Activated T-helper 2 cell treated with anti-CD3 and anti-CD28 coated beads, Interferon-gamma antibody, Interleukin-2, Interleukin-4, amounts not matched to agents 10 μg/mL and 5 μg/mL and 100 μg/mL, durations not matched to agents 14 hours and 24 hours and 36 hours (primary cell): ENCODE results near the gene SEMA3F. TPM values are rescaled to one million over a fixed set of nuclear protein-coding genes. Genes with fewer than 3 reads are reported as not detected.

ENCODE experiments used
- DNase-seq: peaks from one replicate; pipeline ENCODE4 v3.0.0; 2021; ENCODE audit warnings: low spot score
- H3K27ac Mint-ChIP-seq: one replicate; pipeline ENCODE4 v1.8.0; 2021; ENCODE audit warnings: mixed read lengths
- H3K27me3 Mint-ChIP-seq: one replicate; pipeline ENCODE4 v1.8.0; 2021; ENCODE audit warnings: low read depth, mixed read lengths
- H3K36me3 Mint-ChIP-seq: one replicate; pipeline ENCODE4 v1.8.0; 2021; ENCODE audit warnings: low read depth, mixed read lengths
- H3K4me1 Mint-ChIP-seq: one replicate; pipeline ENCODE4 v1.8.0; 2021; ENCODE audit warnings: low read depth, mixed read lengths
- H3K4me3 Mint-ChIP-seq: one replicate; pipeline ENCODE4 v1.8.0; 2021; ENCODE audit warnings: low read depth, mild to moderate bottlenecking, moderate library complexity, mixed read lengths
- H3K9me3 Mint-ChIP-seq: one replicate; pipeline ENCODE4 v1.8.0; 2021; ENCODE audit warnings: mixed read lengths
- intact Hi-C: fragments of 100-400 bp; cut with micrococcal nuclease; formaldehyde crosslinking; loops from one replicate; pipeline ENCODE4 v1.15.1; 2023
- total RNA-seq: library from RNA; stranded (reverse); gene quantifications from 2 replicates; pipeline ENCODE4 v1.2.3, GENCODE V29; 2022

The SEMA3F gene
- total RNA-seq, 1 donor from 2014 or later = 0.21 TPM

DNA sequence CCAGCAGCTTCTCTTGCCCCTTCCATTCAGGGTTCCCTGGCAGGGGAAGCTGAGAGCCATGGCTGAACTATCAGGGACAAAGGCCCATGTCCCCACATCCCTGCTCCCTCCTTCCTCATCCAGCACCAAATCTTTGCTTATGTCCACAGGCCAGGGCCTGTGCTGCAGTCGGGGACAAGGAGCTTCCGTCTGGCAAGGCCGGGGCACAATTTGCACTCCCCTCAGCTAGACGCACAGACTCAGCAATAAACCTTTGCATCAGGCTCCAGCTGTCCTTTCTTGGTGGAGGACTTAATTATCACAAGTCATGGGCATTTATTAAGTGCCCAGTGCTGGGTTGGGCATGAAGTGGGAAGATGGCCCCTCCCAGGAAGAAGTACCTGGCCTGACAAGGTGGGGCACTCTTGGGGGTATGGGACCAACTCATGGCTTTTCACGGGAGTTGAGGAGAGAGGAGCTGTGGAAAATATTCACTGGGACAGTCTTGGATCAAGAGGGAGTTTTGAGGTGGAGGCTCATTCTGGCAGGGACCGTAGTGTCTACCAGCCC is 41.2 kb downstream of the SEMA3F start:
- Mint-ChIP-seq H3K27me3 (peaks cover 24% of the 10 kb centered on the region), H3K36me3 (no peaks in the 10 kb centered on the region)
- intact Hi-C loops = loop anchor here (10.0 kb wide), 1 partner anchor 348 kb away; no protein-coding TSS in a partner anchor

DNA sequence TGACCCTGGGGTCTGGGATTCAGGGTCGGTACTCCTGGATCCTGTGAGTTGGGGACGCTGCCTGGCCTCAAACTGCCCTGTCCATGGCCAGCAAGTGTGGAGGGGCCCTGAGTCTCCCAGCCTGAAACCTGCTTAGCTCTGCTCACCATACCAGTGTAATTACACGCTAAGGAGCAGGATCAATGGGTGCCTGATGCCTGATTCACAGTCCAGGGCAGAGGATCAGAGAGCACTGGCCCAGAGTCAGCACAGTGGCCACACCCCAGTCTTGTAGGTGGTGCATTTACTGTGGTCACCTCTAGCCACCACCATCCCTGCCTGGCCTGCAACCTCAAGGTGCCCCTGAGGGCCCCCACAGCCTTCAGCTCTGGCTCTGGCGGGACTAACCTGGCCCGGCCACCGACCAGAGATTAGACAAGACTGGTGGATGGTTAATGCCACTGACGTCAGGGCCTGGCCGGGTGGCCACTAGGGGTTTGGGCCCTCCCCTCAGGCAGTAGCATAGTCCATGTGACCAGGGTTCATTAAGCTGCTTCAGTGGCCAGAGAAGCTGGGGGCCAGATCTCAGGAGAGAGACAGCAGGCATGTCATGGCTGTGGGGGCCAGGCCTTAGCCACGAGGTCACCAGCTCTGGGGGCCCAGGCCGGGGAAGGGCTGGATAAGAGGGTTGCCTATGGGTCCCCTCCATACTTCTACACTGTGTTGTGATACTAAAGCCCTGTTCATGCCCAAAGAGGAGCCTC is 46.6 kb downstream of the SEMA3F start:
- no peaks in the 10 kb centered on the region for H3K36me3 Mint-ChIP-seq
- intact Hi-C loops = no loop called here
- peaks cover 31% of the 10 kb centered on the region for H3K27me3 Mint-ChIP-seq
- H3K9me3 Mint-ChIP-seq = no peaks in the 10 kb centered on the region
- no peak overlapping the region for H3K4me3 Mint-ChIP-seq
- no peaks in the 10 kb centered on the region for H3K4me1 Mint-ChIP-seq
- no peak overlapping the region for H3K27ac Mint-ChIP-seq
- DNase-seq = no peak

More for the DNA sequence above, 41.2 kb downstream of the SEMA3F start:
- Mint-ChIP-seq H3K4me1 (peaks cover 2% of the 10 kb centered on the region), H3K9me3 (no peaks in the 10 kb centered on the region), H3K27ac (no peak overlapping the region), H3K4me3 (no peak overlapping the region)
- DNase-seq = no peak

DNA sequence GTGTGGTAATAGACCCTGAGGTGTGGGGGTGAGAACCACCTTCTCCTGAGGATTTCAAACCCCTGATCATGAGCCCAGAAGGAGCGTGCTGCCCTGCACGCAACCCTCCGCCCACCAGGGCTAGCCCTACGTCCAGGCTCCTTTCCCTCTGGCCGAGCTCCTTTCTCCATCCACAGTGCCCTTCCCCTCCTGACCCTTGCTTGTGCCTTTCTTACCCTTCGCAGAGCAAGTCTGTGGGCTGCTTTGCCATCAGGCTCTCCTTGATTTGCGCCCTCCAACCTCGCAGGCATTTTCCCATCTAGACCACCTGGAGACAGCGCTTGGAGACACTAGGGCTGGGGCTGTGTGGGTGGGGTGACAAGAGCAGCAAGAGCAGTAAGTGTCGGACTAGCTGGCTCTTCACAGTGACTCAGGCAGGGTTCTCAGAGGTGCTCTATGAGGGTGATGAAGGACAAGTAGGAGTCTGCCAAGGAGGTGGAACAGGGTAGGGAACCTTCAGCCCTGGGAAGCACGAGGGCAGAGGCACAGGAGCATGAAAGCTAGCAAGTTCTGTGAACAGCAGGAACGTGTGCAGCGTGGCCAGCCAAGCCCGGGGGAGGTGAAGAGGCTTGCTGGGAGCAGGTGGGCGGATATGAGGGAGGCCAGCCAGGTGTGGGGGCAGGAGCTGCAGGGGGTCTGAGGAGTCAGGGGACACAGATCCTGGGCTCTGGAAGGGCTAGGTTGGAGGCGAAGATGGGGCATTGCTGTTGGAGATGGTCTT is 47.4 kb downstream of the SEMA3F start:
- Mint-ChIP-seq H3K36me3 (no peaks in the 10 kb centered on the region), H3K27me3 (peaks cover 37% of the 10 kb centered on the region), H3K27ac (no peak overlapping the region), H3K4me3 (no peak overlapping the region), H3K4me1 (no peaks in the 10 kb centered on the region), H3K9me3 (no peaks in the 10 kb centered on the region)
- intact Hi-C loops = no loop called here
- DNase-seq = no peak

DNA sequence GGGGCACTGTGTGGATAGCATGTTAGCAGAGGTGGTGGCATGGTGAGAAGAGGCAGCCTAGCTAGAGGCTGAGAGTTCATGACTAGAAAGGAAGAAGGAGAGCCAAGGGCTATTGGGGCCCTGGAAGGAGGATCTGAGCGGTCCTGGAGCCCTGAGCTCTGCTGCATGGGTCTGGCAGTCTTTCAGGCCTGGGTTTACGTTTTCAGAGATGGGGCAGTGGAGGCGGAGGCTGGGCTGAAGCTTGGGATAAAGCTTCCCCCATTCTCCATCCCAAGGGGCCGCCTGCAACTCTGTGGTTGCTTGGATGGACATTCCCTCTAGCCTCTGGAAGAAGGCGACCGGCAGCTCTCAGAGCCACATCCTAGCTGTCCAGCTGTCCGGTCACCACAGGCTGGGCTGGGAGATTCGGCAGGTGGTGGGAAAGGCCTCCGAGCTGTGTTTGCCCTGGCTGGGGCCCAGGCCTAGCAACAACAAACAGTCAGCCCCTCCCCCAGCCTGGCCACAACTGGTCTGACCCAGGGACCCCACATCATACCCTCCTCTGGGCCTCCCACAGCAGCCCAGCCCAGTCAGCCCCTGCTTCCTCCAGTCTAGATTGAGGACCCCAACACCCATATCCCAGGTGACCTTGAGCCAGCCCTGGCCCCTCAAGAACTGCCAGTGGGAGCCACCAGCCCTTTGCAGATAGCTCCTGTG is 48.1 kb downstream of the SEMA3F start:
- Mint-ChIP-seq H3K9me3 (no peaks in the 10 kb centered on the region), H3K27ac (no peak overlapping the region), H3K36me3 (no peaks in the 10 kb centered on the region), H3K27me3 (peaks cover 38% of the 10 kb centered on the region), H3K4me1 (no peaks in the 10 kb centered on the region), H3K4me3 (no peak overlapping the region)
- no peak for DNase-seq
- intact Hi-C loops = no loop called here

DNA sequence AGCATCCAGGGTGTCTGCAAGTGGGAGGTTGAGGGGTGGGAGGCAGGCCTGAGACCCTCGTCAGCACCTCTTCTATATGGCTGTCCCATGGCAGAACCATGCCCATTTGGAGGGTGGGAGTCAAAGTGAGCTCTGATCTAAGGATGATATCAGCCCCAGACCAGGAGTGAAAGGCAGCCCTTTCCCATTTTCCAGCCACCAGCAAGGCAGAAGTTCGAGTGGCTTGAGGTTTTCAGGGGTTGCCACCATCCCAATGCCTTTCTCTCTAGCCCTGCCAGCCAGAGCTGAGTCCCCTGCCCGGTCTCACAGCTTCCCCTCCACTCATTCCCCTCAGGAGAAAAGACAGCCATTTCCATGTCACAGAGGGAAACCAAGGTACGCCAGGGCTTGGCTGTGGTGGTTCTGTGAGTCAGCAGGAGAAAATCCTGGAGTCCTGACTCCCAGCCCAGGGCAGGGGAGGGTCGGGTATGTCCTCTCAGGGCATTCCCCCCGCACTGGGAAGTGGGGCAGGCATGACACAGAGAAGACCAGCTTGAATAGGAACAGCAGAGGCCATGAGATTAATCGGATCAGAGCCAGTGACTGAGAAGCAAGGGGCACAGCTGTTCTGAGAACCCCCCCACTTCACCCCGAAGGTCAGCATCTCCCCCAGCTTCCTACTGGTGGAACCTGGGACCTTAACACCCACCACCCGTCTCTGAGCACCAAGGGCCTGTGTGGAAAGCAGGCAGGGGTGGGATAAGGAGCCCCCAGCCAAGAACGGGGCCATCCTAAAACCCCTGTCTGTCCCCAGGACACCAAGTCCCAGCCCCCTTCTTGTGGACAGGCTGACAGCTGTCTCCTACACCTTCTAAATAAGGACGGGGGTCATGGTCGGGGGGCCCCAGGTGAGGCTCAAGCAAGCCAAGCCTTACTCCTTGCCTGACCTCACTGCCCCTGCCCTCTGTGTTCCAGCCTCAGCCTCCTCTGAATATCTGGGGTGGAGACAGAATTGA is 49.0 kb downstream of the SEMA3F start:
- no peaks in the 10 kb centered on the region for H3K9me3 Mint-ChIP-seq
- peaks cover 42% of the 10 kb centered on the region for H3K27me3 Mint-ChIP-seq
- H3K4me1 Mint-ChIP-seq = no peaks in the 10 kb centered on the region
- H3K27ac Mint-ChIP-seq = no peak overlapping the region
- DNase-seq = no peak
- H3K36me3 Mint-ChIP-seq = no peaks in the 10 kb centered on the region
- intact Hi-C loops = no loop called here
- H3K4me3 Mint-ChIP-seq = no peak overlapping the region

DNA sequence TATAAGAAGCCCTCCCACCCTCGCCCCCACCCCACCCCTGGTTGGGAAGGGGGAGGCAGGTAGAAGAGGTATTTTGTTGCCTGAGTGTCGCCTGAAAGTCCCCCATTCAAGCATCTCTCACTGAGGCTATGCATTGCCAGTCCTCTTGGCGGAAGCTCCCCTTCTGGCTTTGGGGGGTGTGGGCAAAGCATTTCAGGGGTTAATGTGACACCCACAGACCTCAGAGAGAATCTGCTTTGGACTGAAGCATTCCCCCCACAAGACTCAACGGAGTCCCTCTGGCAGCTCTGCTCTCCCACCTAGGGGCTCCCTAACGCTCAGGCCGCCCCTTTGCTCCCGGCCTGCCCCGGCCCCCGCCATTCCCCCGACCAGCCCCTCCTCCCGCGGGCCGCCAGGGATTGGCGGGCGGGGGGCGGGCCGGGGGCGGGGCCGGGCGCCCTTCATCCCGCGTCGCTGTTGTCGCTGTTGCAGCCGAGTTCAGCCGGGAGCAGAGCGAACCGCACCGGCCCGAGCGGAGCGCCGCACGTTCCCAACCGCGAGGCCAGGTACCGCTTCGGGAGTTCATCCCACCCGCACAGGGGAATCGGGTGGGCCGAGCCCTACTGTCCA is 49.8 kb downstream of the SEMA3F start, which contains the start of gene SLC38A3:
TSS of gene SLC38A3 (plus strand) at position 468 of the 609 bp plus-strand sequence. CDS start 8,929 bp downstream, outside the sequence.
- intact Hi-C loops = no loop called here
- H3K9me3 Mint-ChIP-seq = no peaks in the 10 kb centered on the region
- no peak for DNase-seq
- H3K27ac Mint-ChIP-seq = no peak within 1 kb of the TSS
- no peak within 1 kb of the TSS for H3K4me3 Mint-ChIP-seq
- H3K27me3 Mint-ChIP-seq = peaks cover 40% of the 10 kb centered on the region
- H3K4me1 Mint-ChIP-seq = no peaks in the 10 kb centered on the region
- no peaks in the 10 kb centered on the region for H3K36me3 Mint-ChIP-seq

DNA sequence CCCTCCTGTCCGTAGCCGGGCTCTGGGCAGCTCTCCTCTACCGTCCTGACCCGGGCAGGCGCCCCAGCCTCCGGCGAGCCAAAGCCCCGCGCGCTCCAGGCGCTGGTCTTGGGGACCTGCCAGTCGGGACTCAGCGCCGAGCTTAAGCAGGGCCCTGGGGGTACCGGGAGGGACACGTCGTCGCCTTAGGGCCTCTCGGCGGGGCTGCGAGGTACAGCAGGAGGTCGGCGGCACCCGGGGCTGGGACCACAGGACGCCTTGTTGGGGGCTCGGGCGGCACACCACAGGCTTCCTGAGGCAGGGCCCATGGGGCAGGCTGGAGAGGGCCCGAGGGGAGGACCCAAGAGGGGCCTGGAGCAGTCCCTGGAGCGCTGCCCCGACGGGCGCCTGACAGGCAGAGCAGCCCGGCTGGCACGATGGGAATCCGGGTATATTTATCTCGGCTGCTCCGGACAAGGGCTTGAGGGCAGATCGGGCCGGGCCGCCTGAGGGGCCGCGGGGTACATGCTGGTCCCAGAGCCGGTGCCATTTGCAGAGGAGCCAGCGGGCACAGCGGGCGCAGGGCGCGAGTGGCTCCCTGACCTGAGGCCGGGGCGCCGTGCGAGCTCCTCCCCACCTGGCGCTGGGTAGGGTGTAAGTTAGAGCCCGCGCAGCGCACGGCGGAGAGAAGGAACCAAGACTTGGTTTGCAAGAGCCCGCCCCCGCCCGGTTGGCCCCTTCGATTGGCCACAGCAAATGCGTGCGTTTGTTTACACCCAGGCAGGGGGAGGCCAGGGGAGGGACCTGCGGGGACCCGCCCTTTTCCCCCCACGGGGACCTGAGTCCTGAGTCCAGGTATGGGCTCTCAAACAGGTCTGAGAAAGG is 50.5 kb downstream of the SEMA3F start:
- peaks cover 40% of the 10 kb centered on the region for H3K27me3 Mint-ChIP-seq
- H3K36me3 Mint-ChIP-seq = no peaks in the 10 kb centered on the region
- no peaks in the 10 kb centered on the region for H3K9me3 Mint-ChIP-seq
- intact Hi-C loops = no loop called here
- no peak overlapping the region for H3K4me3 Mint-ChIP-seq
- no peak overlapping the region for H3K27ac Mint-ChIP-seq
- no peaks in the 10 kb centered on the region for H3K4me1 Mint-ChIP-seq
- DNase-seq = no peak

DNA sequence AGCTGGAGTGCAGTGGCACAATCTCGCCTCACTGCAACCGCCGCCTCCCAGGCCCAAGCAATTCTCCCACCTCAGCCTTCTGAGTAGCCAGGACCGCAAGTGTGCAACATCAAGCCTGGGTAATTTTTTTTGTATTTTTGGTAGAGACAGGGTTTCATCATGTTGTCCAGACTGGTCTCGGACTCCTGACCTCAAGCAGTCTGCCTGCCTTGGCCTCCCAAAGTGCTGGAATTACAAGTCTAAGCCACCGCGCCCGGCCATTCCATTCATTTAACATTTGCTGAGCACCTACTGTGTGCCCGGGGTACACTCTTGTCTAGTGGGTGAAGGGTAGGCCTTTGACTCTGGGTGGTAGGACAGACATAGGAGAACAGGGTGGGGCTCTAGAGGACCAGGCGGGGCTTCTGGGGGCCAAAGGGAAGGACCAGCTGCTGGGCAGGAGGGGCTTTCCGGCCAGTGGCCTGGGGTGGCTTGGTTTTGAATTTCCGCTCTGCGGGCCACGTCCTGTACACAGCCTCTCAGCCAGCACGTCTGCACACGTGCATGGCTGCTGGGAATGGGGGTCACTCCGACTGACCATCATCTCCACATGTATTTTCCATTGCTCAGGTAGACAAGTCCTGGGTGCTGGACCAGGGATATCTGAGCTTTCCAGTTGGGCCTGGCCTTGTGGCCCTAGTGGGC is 52.4 kb downstream of the SEMA3F start:
- no peaks in the 10 kb centered on the region for H3K4me1 Mint-ChIP-seq
- no peak for DNase-seq
- H3K27me3 Mint-ChIP-seq = peaks cover 36% of the 10 kb centered on the region
- no peaks in the 10 kb centered on the region for H3K36me3 Mint-ChIP-seq
- H3K9me3 Mint-ChIP-seq = no peaks in the 10 kb centered on the region
- no peak overlapping the region for H3K27ac Mint-ChIP-seq
- H3K4me3 Mint-ChIP-seq = no peak overlapping the region
- intact Hi-C loops = no loop called here

DNA sequence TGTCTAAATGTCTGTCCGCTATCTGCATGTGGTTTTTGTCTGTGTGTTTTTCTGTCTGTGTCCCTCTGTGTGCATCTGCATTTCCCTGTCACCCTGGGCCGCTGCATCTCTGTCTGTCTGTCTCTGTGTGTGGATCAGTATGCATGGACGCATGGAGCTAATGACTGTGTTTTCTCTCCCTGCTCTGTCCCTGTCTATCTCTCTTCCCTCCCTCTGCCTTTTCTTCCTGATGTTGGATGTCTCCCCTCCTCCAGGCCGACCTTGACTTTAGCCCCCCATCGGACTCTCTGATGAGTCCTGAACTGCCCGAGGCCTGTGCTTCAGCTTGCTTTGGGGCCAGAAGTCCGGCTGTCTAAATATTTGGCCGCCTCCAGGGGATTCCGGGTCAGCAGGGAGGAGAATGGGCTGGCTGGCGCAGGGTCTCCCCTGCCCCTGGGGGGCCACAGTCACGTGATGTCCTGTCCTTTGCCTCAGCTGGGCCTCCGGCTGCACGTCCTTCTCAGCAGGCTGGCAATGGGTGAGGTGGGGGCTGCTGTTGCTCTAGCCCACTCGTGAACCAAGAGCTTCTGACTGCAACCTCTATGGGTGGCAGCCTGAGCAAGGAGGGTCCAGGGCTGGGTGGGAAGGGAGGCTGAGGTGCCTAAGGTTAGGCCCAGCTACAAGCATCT is 53.7 kb downstream of the SEMA3F start:
- no peaks in the 10 kb centered on the region for H3K4me1 Mint-ChIP-seq
- H3K4me3 Mint-ChIP-seq = no peak overlapping the region
- no peaks in the 10 kb centered on the region for H3K9me3 Mint-ChIP-seq
- no peaks in the 10 kb centered on the region for H3K36me3 Mint-ChIP-seq
- no peak overlapping the region for H3K27ac Mint-ChIP-seq
- intact Hi-C loops = no loop called here
- DNase-seq = no peak
- peaks cover 25% of the 10 kb centered on the region for H3K27me3 Mint-ChIP-seq

DNA sequence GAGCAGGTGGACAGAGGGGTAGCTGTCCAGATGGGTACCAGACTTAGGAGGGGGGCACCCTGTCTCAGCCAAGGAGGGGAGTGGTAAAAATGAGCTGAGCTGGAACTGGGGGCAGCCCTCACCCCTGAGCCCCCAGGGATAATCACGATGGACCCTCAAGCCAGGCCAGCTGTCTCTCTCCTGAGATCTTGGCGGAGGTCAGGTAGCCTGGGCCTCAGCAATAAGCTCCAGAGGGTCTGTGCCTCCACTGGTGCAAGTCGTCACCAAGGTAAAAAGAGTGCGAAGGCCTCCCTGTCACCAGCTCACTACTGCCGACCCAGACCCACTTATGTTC is 55.0 kb downstream of the SEMA3F start:
- intact Hi-C loops = no loop called here
- Mint-ChIP-seq H3K27me3 (peaks cover 21% of the 10 kb centered on the region), H3K27ac (no peak overlapping the region), H3K36me3 (no peaks in the 10 kb centered on the region), H3K9me3 (no peaks in the 10 kb centered on the region), H3K4me3 (no peak overlapping the region), H3K4me1 (no peaks in the 10 kb centered on the region)
- no peak for DNase-seq
